ENCODE measurements around the gene TRMT2A.
A peak's percentile ranks its signal among the peaks of the same experiment; 100 is the strongest.

Gene TRMT2A

GRCh38 chr22:20164863-20165262, 47.8 kb upstream of the TRMT2A start:
- TF ChIP-seq TAF1 (IDR thresholded peaks at IDR 0.05; ENCODE audit: low read depth) (no peak), FOXM1 (IDR thresholded peaks at IDR 0.05; ENCODE audit: borderline replicate concordance, low read depth) (no peak), CREB1 (IDR thresholded peaks at IDR 0.05; ENCODE audit: low read depth) (no peak), TCF12 (IDR thresholded peaks at IDR 0.05; ENCODE audit: low read depth) (no peak), EGR1 (IDR thresholded peaks at IDR 0.05) (no peak), RAD21 (IDR thresholded peaks at IDR 0.05; ENCODE audit: low read depth) (no peak), CEBPB (IDR thresholded peaks at IDR 0.05) (no peak), YY1 (IDR thresholded peaks at IDR 0.05; ENCODE audit: low read depth) (no peak), NFIC (IDR thresholded peaks at IDR 0.05) (no peak), TEAD4 (IDR thresholded peaks at IDR 0.05) (no peak), EP300 (IDR thresholded peaks at IDR 0.05; ENCODE audit: borderline replicate concordance) (no peak), MAX (IDR thresholded peaks at IDR 0.05) (no peak), ZBTB7A (IDR thresholded peaks at IDR 0.05; ENCODE audit: low read depth) (no peak), REST (IDR thresholded peaks at IDR 0.05; ENCODE audit: low read depth) (no peak), USF1 (IDR thresholded peaks at IDR 0.05) (no peak)

GRCh38 chr22:20160041-20160440, 43.0 kb upstream of the TRMT2A start:
- no peak for TF ChIP-seq TCF12 (IDR thresholded peaks at IDR 0.05; ENCODE audit: low read depth)
- no peak for TF ChIP-seq YY1 (IDR thresholded peaks at IDR 0.05; ENCODE audit: low read depth)
- TF ChIP-seq CREB1 (IDR thresholded peaks at IDR 0.05; ENCODE audit: low read depth), result no peak
- TF ChIP-seq TAF1 (IDR thresholded peaks at IDR 0.05; ENCODE audit: low read depth), result no peak
- TF ChIP-seq FOXM1 (IDR thresholded peaks at IDR 0.05; ENCODE audit: borderline replicate concordance, low read depth), result no peak
- TF ChIP-seq USF1 (IDR thresholded peaks at IDR 0.05), result no peak
- no peak for TF ChIP-seq RAD21 (IDR thresholded peaks at IDR 0.05; ENCODE audit: low read depth)
- no peak for TF ChIP-seq REST (IDR thresholded peaks at IDR 0.05; ENCODE audit: low read depth)
- no peak for TF ChIP-seq MAX (IDR thresholded peaks at IDR 0.05)
- no peak for TF ChIP-seq NFIC (IDR thresholded peaks at IDR 0.05)
- no peak for TF ChIP-seq CEBPB (IDR thresholded peaks at IDR 0.05)
- TF ChIP-seq EGR1 (IDR thresholded peaks at IDR 0.05), result no peak
- TF ChIP-seq EP300 (IDR thresholded peaks at IDR 0.05; ENCODE audit: borderline replicate concordance), result no peak
- no peak for TF ChIP-seq ZBTB7A (IDR thresholded peaks at IDR 0.05; ENCODE audit: low read depth)

- TF ChIP-seq FOXM1 (IDR thresholded peaks at IDR 0.05; ENCODE audit: borderline replicate concordance, low read depth) (no peak), EGR1 (IDR thresholded peaks at IDR 0.05) (no peak), RAD21 (IDR thresholded peaks at IDR 0.05; ENCODE audit: low read depth) (peak; percentile 2; the same call in 1 of the 2 replicates), CEBPB (IDR thresholded peaks at IDR 0.05) (no peak), REST (IDR thresholded peaks at IDR 0.05; ENCODE audit: low read depth) (no peak), TCF12 (IDR thresholded peaks at IDR 0.05; ENCODE audit: low read depth) (no peak)
Observed at GRCh38 chr22:20159076-20159475, 42.0 kb upstream of the TRMT2A start.

- TF ChIP-seq CREB1 (IDR thresholded peaks at IDR 0.05; ENCODE audit: low read depth), result no peak
- no peak for TF ChIP-seq EGR1 (IDR thresholded peaks at IDR 0.05)
- no peak for TF ChIP-seq TCF12 (IDR thresholded peaks at IDR 0.05; ENCODE audit: low read depth)
- no peak for TF ChIP-seq FOXM1 (IDR thresholded peaks at IDR 0.05; ENCODE audit: borderline replicate concordance, low read depth)
- no peak for TF ChIP-seq TAF1 (IDR thresholded peaks at IDR 0.05; ENCODE audit: low read depth)
- TF ChIP-seq MAX (IDR thresholded peaks at IDR 0.05), result no peak
- TF ChIP-seq YY1 (IDR thresholded peaks at IDR 0.05; ENCODE audit: low read depth), result no peak
- no peak for TF ChIP-seq ZBTB7A (IDR thresholded peaks at IDR 0.05; ENCODE audit: low read depth)
- TF ChIP-seq EP300 (IDR thresholded peaks at IDR 0.05; ENCODE audit: borderline replicate concordance), result no peak
- no peak for TF ChIP-seq RAD21 (IDR thresholded peaks at IDR 0.05; ENCODE audit: low read depth)
- no peak for TF ChIP-seq NFIC (IDR thresholded peaks at IDR 0.05)
- no peak for TF ChIP-seq USF1 (IDR thresholded peaks at IDR 0.05)
- no peak for TF ChIP-seq CEBPB (IDR thresholded peaks at IDR 0.05)
- TF ChIP-seq TEAD4 (IDR thresholded peaks at IDR 0.05), result no peak
- TF ChIP-seq REST (IDR thresholded peaks at IDR 0.05; ENCODE audit: low read depth), result no peak
Observed at GRCh38 chr22:20158391-20159036, 41.5 kb upstream of the TRMT2A start.

All from Ishikawa (cell line).